Aorta (tissue), 5 donors: ENCODE measurements around the gene PTPRN2. TPM values are rescaled to one million over a fixed set of nuclear protein-coding genes. Genes with fewer than 3 reads are reported as not detected.

ENCODE experiments used
- ATAC-seq: fragments of 200-7000 bp; cut with Tn5 transposase; one replicate; pipeline ENCODE4 v1.9.1; 2022; ENCODE audit warnings: moderate library complexity; ENCODE audit not compliant: low FRiP score
- DNase-seq, 2 donors: peaks; one replicate each; pipeline ENCODE4 v3.0.0-alpha.2; 2020
- H3K27ac ChIP-seq, 2 donors: one replicate each; pipeline ENCODE4 v1.5.1; 2013; ENCODE audit warnings: low read length in 2 of 2, mild to moderate bottlenecking in 2 of 2, moderate library complexity in 2 of 2, control low read depth in 1 of 2, inconsistent platforms in 1 of 2, low read depth in 1 of 2
- H3K27me3 ChIP-seq, 2 donors: one replicate each; pipeline ENCODE4 v1.6.1; 2013; ENCODE audit warnings: control low read depth in 1 of 2, low read length in 1 of 2, mild to moderate bottlenecking in 1 of 2, moderate library complexity in 1 of 2; ENCODE audit not compliant: insufficient read depth in 2 of 2, control insufficient read depth in 1 of 2
- H3K36me3 ChIP-seq, 2 donors: one replicate each; pipeline ENCODE4 v1.6.1; 2013; ENCODE audit warnings: control low read depth in 1 of 2, low read length in 1 of 2, mild to moderate bottlenecking in 1 of 2; ENCODE audit not compliant: insufficient read depth in 2 of 2, control insufficient read depth in 1 of 2
- H3K4me1 ChIP-seq, 2 donors: one replicate each; pipeline ENCODE4 v1.6.1; 2013; ENCODE audit warnings: low read length in 2 of 2, control low read depth in 1 of 2, mild to moderate bottlenecking in 1 of 2, moderate library complexity in 1 of 2; ENCODE audit not compliant: insufficient read depth in 2 of 2, control insufficient read depth in 1 of 2
- H3K4me3 ChIP-seq, 2 donors: one replicate each; pipeline ENCODE4 v1.5.1; 2013; ENCODE audit warnings: low read length in 2 of 2, control low read depth in 1 of 2, mild to moderate bottlenecking in 1 of 2
- H3K9me3 ChIP-seq: one replicate; pipeline ENCODE4 v1.6.1; 2013; ENCODE audit warnings: mild to moderate bottlenecking, low read length; ENCODE audit not compliant: control insufficient read depth
- WGBS, 2 donors: extraction: QIAGEN DNeasy Blood & Tissue Kit; methylation state at CpG; one replicate each; pipeline ENCODE4 v1.1.7; 2013; 5-methylcytosine and 5-hydroxymethylcytosine counted together
- intact Hi-C, 2 donors: fragments of 100-400 bp; cut with DNase I; formaldehyde crosslinking; loops; one replicate each; pipeline versions ENCODE4 v1.14.2 to v1.15.0; 2022
- polyA plus RNA-seq, 2 donors: library from polyadenylated mRNA; stranded (reverse); fragments of 200-250 nt; gene quantifications; one replicate each; pipeline ENCODE4 v1.2.3, GENCODE V29; 2013
- total RNA-seq, 2 donors: library from RNA; stranded (reverse); fragmentation: NEBNext Ultra II Directional; extraction: Animal tissue kit (Norgen Biotek cat#: 25700); gene quantifications; one replicate each; pipeline ENCODE4 v1.2.1, GENCODE V29; 2021
- donor health status: healthy with polysubstance abuse.
- donor health status: Bipolar disorder and iron deficiency.
- donor health status: DM: no; HTN: no; CAD: no.
- donor health status: DM: no; HTN: no; CAD: no.
- donor health status: DM: yes; HTN: yes; CAD: no.

The PTPRN2 gene
- total and polyA plus RNA-seq, 4 donors, result 0.67 to 3.3 (median 1.4) TPM

- peak in 1 of 2 donors; percentile 71 for DNase-seq
- no peak for ATAC-seq
- WGBS, 2 donors, result 87 to 92% methylated on average over 17 of the region's 17 CpGs
These were observed 530.9 kb downstream of the PTPRN2 start for GRCh38 chr7:158056761-158057160.

DNA sequence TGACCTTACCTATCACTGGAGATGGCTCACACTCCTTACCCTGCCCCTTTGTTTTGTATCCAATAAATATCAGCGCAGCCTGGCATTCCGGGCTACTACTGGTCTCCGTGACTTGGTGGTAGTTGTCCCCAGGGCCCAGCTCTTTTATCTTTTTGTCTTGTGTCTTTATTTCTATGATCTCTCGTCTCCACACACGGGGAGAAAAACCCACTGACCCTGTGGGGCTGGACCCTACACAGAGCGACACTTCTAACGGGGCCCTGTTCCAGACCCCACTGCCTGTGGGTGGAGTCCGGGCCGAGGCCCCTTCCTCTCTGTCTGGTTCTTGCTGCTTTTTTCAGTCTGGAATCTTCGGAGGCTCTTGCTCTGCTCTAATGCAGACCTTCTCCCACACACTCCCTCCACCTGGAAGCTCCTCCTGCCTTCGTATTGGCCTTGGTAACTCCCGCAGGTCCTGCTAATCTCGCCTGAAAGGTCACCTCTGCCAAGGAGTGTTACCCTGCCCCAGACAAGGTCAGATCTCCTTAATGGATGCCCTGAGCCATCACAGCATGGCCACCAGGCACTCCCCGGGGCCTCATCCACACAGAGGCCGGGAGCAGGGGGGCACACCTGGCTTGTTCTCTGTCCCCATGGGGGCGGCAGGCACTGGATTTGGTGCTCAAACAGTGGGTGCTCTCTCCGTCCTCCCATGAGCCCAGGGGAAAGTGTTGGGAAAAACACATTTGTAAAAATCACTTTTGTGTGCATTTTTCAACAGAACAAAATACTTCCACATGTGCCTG is 531.7 kb downstream of the PTPRN2 start:
- intact Hi-C loops, result no loop called here

More at GRCh38 chr7:158056761-158057160, 530.9 kb downstream of the PTPRN2 start:
- Histone ChIP-seq H3K27ac (no peak overlapping the region), H3K4me3 (no peak overlapping the region), H3K4me1 (no peaks in the 10 kb centered on the region), H3K9me3 (no peaks in the 10 kb centered on the region), H3K36me3 (no peaks in the 10 kb centered on the region), H3K27me3 (no peaks in the 10 kb centered on the region)
- intact Hi-C loops, result no loop called here

DNA sequence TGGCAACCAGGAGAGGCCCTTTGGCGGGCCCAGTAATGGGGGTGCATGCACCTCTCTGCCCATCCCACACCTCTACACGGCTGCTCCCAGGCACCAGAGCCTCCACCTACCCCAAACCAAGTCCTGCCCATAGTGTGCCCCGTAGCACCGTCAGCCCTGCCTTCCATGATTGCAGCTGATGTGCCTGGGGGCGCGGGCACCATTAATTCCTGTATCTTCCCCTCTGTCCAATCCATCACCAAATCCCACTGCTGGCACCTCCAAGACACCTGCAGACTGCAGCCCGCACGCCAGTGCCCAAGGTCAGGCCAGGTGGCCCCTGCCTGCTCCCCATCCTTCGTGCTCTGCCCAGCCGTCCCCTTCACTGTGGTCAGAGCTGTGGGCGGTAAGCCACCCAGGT is 533.0 kb downstream of the PTPRN2 start:
- no peaks in the 10 kb centered on the region for H3K4me1 ChIP-seq
- no peaks in the 10 kb centered on the region for H3K27me3 ChIP-seq
- H3K27ac ChIP-seq, result no peak overlapping the region
- H3K4me3 ChIP-seq, result no peak overlapping the region
- no peaks in the 10 kb centered on the region for H3K9me3 ChIP-seq
- no peaks in the 10 kb centered on the region for H3K36me3 ChIP-seq
- ATAC-seq (no peak), DNase-seq (peak in 1 of 2 donors; percentile 57)
- intact Hi-C loops, result no loop called here
- 89% methylated on average over 9 to 11 of the region's 11 CpGs for WGBS, 2 donors

More for the DNA sequence above, 531.7 kb downstream of the PTPRN2 start:
- H3K27me3 ChIP-seq, result no peaks in the 10 kb centered on the region
- DNase-seq (peak in 1 of 2 donors; percentile 54), ATAC-seq (no peak)
- no peaks in the 10 kb centered on the region for H3K36me3 ChIP-seq
- no peaks in the 10 kb centered on the region for H3K9me3 ChIP-seq
- H3K27ac ChIP-seq, result no peak overlapping the region
- no peaks in the 10 kb centered on the region for H3K4me1 ChIP-seq
- WGBS, 2 donors, result 83 to 84% methylated on average over 17 of the region's 17 CpGs
- H3K4me3 ChIP-seq, result no peak overlapping the region

- no peaks in the 10 kb centered on the region for H3K36me3 ChIP-seq
- no peak overlapping the region for H3K27ac ChIP-seq
- no peaks in the 10 kb centered on the region for H3K9me3 ChIP-seq
- ATAC-seq, result no peak
- intact Hi-C loops, result no loop called here
- H3K27me3 ChIP-seq, result no peaks in the 10 kb centered on the region
- DNase-seq, result peak in 1 of 2 donors; percentile 41
- WGBS, 2 donors, result 88 to 92% methylated on average over 8 of the region's 8 CpGs
- H3K4me3 ChIP-seq, result no peak overlapping the region
- no peaks in the 10 kb centered on the region for H3K4me1 ChIP-seq
These were observed 533.5 kb downstream of the PTPRN2 start for GRCh38 chr7:158054081-158054480.

GRCh38 chr7:158053183-158053915 is 534.3 kb downstream of the PTPRN2 start:
- Histone ChIP-seq H3K27ac (no peak overlapping the region), H3K4me3 (no peak overlapping the region), H3K4me1 (no peaks in the 10 kb centered on the region), H3K36me3 (no peaks in the 10 kb centered on the region), H3K9me3 (no peaks in the 10 kb centered on the region), H3K27me3 (no peaks in the 10 kb centered on the region)
- intact Hi-C loops, result no loop called here
- WGBS, 2 donors, result 76 to 78% methylated on average over 14 of the region's 14 CpGs
- ATAC-seq (no peak), DNase-seq (peak in 1 of 2 donors; percentile 15)

- H3K9me3 ChIP-seq, result no peaks in the 10 kb centered on the region
These were observed 535.1 kb downstream of the PTPRN2 start for GRCh38 chr7:158052381-158053060.

GRCh38 chr7:158051776-158052175 is 535.8 kb downstream of the PTPRN2 start:
- ATAC-seq (no peak), DNase-seq (no peak)
- H3K27me3 ChIP-seq, result no peaks in the 10 kb centered on the region
- intact Hi-C loops, result no loop called here
- no peaks in the 10 kb centered on the region for H3K9me3 ChIP-seq
- WGBS, 2 donors, result 70 to 78% methylated on average over 6 of the region's 6 CpGs
- H3K27ac ChIP-seq, result no peak overlapping the region
- H3K4me3 ChIP-seq, result no peak overlapping the region
- no peaks in the 10 kb centered on the region for H3K36me3 ChIP-seq
- H3K4me1 ChIP-seq, result no peaks in the 10 kb centered on the region

More at GRCh38 chr7:158052381-158053060, 535.1 kb downstream of the PTPRN2 start:
- WGBS, 2 donors, result 82 to 84% methylated on average over 22 to 24 of the region's 24 CpGs
- Histone ChIP-seq H3K36me3 (no peaks in the 10 kb centered on the region), H3K4me1 (no peaks in the 10 kb centered on the region), H3K27me3 (no peaks in the 10 kb centered on the region), H3K4me3 (no peak overlapping the region), H3K27ac (no peak overlapping the region)
- ATAC-seq (no peak), DNase-seq (peak in 1 of 2 donors; percentile 45)
- intact Hi-C loops, result no loop called here

- no peaks in the 10 kb centered on the region for H3K27me3 ChIP-seq
- no peaks in the 10 kb centered on the region for H3K4me1 ChIP-seq
- ATAC-seq (no peak), DNase-seq (peak in 1 of 2 donors; percentile 59)
- no peaks in the 10 kb centered on the region for H3K36me3 ChIP-seq
- intact Hi-C loops, result no loop called here
- H3K27ac ChIP-seq, result no peak overlapping the region
- 68 to 70% methylated on average over 10 of the region's 10 CpGs for WGBS, 2 donors
- no peak overlapping the region for H3K4me3 ChIP-seq
- H3K9me3 ChIP-seq, result no peaks in the 10 kb centered on the region
These were observed 536.5 kb downstream of the PTPRN2 start for GRCh38 chr7:158050978-158051651.
